Measurements from ENCODE around the gene PCDHGB3. TPM values are rescaled to one million over a fixed set of nuclear protein-coding genes. Genes with fewer than 3 reads are reported as not detected.
"Not testable (repeated sequence)": the region's sequence is repeated elsewhere in the genome, so short reads cannot be mapped to it uniquely, and the experiment has no call there.

Gene PCDHGB3
- total RNA-seq, 1 donor from 2014 or later, result 1.9 TPM

GRCh38 chr5:141356950-141357349, 13.1 kb upstream of the PCDHGB3 start:
- DNase-seq (ENCODE audit: low read depth in 2 of 2), result no peak

GRCh38 chr5:141359790-141360426, 10.1 kb upstream of the PCDHGB3 start, which contains the start of gene PCDHGB2:
Gene PCDHGB2 (plus strand): TSS chr5:141359994. CDS start chr5:141360136, 142 bp downstream.
- peak in 1 of 2 donors; percentile 53 for DNase-seq (ENCODE audit: low read depth in 2 of 2)

DNA sequence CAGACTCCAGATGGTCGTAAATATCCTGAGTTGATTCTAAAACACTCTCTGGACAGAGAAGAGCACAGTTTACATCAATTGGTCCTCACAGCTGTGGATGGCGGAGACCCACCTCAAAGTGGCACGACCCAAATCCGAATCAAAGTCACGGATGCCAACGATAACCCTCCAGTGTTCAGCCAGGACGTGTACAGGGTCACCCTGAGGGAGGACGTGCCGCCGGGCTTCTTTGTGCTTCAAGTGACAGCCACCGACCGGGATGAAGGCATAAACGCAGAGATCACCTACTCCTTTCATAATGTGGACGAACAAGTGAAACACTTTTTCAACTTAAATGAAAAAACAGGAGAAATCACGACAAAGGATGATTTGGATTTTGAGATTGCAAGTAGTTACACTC, 9.4 kb upstream of the PCDHGB3 start:
- no peak for DNase-seq (ENCODE audit: low read depth in 2 of 2)

- no peak for DNase-seq (ENCODE audit: low read depth in 2 of 2)
Observed at GRCh38 chr5:141362719-141363118, 7.3 kb upstream of the PCDHGB3 start.

DNA sequence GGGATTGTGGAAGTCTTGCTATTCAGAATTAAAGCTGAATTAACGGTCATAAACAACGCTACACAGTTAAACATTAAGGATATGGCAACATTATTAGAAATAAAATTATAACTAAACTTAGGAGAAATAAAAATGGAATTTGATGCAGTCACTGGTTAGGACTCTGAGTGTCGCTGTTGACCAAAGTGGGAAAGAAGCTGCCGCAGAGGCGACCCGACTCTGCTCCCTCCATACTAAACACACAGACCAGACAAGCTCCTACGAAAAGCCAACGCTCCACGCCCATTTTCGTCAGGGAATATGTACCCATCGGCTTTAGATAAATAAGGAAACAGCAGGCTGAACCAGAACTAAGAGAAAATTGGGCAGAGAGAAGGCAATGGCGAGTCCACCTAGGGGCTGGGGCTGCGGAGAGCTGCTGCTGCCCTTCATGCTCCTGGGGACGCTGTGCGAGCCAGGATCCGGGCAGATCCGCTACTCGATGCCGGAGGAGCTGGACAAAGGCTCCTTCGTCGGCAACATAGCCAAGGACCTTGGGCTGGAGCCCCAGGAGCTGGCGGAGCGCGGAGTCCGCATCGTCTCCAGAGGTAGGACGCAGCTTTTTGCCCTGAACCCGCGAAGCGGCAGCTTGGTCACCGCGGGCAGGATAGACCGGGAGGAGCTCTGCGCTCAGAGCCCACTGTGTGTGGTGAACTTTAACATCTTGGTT, 5.9 kb upstream of the PCDHGB3 start, which contains the start of gene PCDHGA5:
PCDHGA5 (plus strand) TSS at position 211 of the 709 bp plus-strand sequence; CDS start at position 380, 169 bp downstream.
- DNase-seq (ENCODE audit: low read depth in 2 of 2), result no peak

DNA sequence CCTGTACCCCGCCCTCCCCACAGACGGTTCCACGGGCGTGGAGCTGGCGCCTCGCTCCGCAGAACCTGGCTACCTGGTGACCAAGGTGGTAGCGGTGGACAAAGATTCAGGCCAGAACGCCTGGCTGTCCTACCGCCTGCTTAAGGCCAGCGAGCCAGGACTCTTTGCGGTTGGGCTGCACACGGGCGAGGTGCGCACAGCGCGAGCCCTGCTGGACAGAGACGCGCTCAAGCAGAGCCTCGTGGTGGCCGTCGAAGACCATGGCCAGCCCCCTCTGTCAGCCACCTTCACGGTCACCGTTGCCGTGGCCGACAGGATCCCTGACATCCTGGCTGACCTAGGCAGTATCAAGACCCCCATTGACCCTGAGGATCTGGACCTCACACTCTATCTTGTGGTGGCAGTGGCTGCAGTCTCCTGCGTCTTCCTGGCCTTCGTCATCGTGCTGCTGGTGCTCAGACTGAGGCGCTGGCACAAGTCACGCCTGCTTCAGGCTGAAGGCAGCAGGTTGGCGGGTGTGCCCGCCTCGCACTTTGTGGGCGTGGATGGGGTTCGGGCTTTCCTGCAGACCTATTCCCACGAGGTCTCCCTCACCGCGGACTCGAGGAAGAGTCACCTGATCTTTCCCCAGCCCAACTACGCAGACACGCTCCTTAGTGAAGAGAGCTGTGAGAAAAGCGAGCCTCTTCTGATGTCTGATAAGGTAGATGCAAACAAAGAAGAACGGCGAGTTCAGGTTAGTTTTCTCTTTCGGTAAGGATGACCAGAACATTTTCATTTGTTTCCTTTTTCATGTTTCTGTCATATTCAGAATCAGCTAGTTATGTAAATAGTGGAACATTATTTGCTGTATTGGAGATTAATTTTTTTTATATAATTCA, 3.8 kb upstream of the PCDHGB3 start:
- no peak for DNase-seq (ENCODE audit: low read depth in 2 of 2)

- no peak for DNase-seq (ENCODE audit: low read depth in 2 of 2)
Observed at GRCh38 chr5:141371572-141372475, 1.8 kb downstream of the PCDHGB3 start.

GRCh38 chr5:141373673-141374317, 3.8 kb downstream of the PCDHGB3 start, which contains the start of gene PCDHGA6:
Gene PCDHGA6 (plus strand): TSS chr5:141373891. CDS start chr5:141374084, 193 bp downstream.
- DNase-seq (ENCODE audit: low read depth in 2 of 2), result peak in 1 of 2 donors; percentile 42

DNA sequence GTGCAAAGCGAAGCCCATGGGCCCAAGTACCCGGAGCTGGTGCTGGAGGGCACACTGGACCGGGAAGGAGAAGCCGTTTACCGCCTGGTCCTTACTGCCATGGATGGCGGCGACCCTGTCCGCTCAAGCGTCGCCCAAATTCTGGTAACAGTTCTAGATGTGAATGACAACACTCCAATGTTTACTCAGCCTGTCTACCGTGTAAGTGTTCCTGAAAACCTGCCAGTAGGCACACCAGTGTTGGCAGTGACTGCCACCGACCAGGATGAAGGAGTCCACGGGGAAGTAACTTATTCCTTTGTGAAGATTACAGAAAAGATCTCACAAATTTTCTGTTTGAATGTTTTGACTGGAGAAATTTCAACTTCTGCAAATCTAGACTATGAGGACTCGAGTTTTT, 4.6 kb downstream of the PCDHGB3 start:
- no peak for DNase-seq (ENCODE audit: low read depth in 2 of 2)

GRCh38 chr5:141375444-141376155, 5.6 kb downstream of the PCDHGB3 start:
- not testable (repeated sequence) for DNase-seq (ENCODE audit: low read depth in 2 of 2)

- DNase-seq (ENCODE audit: low read depth in 2 of 2), result peak in 1 of 2 donors; percentile 43
Observed at GRCh38 chr5:141382469-141383294, 12.6 kb downstream of the PCDHGB3 start, which contains the start of gene PCDHGA7. Gene PCDHGA7 (plus strand): TSS chr5:141382742. CDS start chr5:141382900, 158 bp downstream.

DNA sequence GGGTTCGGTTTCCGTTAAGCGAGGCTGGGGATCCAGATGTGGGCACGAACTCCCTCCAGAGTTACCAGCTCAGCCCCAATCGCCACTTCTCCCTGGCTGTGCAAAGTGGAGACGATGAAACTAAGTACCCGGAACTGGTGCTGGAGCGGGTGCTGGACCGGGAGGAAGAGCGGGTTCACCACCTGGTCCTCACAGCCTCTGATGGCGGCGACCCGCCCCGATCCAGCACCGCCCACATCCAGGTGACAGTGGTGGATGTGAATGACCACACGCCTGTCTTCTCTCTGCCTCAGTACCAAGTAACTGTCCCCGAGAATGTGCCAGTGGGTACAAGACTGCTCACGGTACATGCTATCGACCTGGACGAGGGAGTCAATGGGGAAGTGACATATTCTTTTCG, 13.3 kb downstream of the PCDHGB3 start:
- no peak for DNase-seq (ENCODE audit: low read depth in 2 of 2)

- no peak for DNase-seq (ENCODE audit: low read depth in 2 of 2)
Observed at GRCh38 chr5:141384471-141385267, 14.6 kb downstream of the PCDHGB3 start.

DNA sequence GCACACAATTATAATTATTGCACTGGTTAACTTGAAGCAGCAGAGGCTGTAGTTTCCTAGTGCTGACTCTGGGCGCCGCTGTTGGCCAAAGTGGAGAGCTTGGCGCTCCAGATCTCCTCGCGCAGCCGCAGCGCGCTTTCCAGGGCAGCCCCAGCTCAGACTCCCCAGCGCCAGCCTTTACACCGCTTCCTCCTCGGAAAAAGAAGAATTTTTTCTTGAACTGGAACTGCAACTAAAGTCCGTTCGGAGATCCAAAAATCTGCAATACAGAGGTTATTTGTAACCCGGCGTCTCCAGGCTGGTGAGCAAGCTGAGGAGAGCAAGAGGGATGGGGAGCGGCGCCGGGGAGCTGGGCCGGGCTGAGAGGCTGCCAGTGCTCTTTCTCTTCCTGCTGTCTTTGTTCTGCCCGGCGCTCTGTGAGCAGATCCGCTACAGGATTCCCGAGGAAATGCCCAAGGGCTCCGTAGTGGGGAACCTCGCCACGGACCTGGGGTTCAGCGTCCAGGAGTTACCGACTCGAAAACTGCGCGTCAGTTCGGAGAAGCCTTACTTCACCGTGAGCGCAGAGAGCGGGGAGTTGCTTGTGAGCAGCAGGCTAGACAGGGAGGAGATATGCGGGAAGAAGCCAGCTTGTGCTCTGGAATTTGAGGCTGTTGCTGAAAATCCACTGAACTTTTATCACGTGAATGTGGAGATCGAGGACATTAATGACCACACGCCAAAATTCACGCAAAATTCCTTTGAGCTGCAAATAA, 17.7 kb downstream of the PCDHGB3 start, which contains the start of gene PCDHGB4:
PCDHGB4 (plus strand) TSS at position 142 of the 755 bp plus-strand sequence; CDS start at position 329, 187 bp downstream.
- peak in 1 of 2 donors; percentile 56 for DNase-seq (ENCODE audit: low read depth in 2 of 2)

DNA sequence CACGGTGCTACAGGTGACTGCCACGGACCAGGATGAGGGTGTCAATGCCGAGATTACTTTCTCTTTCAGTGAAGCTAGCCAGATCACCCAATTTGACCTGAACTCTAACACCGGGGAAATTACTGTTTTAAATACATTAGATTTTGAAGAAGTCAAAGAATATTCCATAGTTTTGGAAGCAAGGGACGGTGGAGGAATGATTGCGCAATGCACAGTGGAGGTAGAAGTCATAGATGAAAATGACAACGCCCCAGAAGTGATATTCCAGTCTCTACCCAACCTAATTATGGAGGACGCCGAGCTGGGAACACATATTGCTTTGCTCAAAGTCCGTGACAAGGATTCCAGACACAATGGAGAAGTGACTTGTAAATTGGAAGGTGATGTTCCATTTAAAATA, 18.6 kb downstream of the PCDHGB3 start:
- no peak for DNase-seq (ENCODE audit: low read depth in 2 of 2)

DNA sequence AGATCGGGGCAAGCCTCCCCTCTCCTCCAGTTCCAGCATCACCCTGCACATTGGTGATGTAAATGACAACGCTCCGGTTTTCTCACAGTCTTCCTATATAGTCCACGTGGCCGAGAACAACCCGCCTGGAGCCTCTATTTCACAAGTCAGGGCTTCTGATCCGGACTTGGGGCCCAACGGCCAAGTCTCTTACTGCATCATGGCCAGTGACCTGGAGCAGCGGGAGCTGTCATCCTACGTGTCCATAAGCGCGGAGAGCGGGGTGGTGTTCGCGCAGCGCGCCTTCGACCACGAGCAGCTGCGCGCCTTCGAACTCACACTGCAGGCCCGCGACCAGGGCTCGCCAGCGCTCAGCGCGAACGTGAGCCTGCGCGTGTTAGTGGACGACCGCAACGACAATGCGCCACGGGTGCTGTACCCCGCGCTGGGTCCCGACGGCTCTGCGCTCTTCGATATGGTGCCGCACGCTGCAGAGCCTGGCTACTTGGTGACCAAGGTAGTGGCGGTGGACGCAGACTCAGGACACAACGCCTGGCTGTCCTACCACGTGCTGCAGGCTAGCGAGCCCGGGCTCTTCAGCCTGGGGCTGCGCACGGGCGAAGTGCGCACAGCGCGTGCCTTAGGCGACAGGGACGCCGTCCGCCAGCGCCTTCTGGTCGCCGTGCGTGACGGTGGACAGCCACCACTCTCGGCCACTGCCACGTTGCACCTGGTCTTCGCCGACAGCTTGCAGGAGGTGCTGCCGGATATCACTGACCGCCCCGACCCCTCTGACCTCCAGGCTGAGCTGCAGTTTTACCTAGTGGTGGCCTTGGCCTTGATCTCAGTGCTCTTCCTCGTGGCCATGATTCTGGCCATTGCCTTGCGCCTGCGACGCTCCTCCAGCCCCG, 19.4 kb downstream of the PCDHGB3 start:
- DNase-seq (ENCODE audit: low read depth in 2 of 2), result no peak

Measured in dermis microvascular lymphatic vessel endothelial cell (primary cell).